ENCODE data around the gene LTBP3.

DNA sequence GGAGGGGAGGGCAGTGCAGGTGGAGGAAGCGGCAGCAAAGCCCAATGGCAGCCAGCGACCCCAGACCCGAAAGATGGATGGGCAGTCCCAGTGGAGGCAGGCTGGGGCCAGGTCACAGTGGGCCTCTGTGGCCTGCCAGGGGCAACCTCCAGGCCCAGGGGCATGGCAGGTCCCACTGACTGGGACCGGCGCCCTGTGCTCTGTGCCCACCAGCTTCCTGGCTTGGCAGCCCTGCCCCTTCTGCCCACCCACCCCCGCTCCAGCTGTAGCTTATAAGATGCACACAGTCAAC is 41.7 kb upstream of the LTBP3 start:
- TF ChIP-seq, protein P1, sequence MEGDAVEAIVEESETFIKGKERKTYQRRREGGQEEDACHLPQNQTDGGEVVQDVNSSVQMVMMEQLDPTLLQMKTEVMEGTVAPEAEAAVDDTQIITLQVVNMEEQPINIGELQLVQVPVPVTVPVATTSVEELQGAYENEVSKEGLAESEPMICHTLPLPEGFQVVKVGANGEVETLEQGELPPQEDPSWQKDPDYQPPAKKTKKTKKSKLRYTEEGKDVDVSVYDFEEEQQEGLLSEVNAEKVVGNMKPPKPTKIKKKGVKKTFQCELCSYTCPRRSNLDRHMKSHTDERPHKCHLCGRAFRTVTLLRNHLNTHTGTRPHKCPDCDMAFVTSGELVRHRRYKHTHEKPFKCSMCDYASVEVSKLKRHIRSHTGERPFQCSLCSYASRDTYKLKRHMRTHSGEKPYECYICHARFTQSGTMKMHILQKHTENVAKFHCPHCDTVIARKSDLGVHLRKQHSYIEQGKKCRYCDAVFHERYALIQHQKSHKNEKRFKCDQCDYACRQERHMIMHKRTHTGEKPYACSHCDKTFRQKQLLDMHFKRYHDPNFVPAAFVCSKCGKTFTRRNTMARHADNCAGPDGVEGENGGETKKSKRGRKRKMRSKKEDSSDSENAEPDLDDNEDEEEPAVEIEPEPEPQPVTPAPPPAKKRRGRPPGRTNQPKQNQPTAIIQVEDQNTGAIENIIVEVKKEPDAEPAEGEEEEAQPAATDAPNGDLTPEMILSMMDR (IDR thresholded peaks at IDR 0.05): no peak
- no peak for TF ChIP-seq POLR2A (IDR thresholded peaks at IDR 0.05)

Measured in adrenal gland (tissue), 5 donors.